Activated CD8-positive, alpha-beta memory T cell treated with anti-CD3 and anti-CD28 coated beads for 24 hours (primary cell): ENCODE measurements around the gene RNU11.
"Not testable (repeated sequence)": the region's sequence is repeated elsewhere in the genome, so short reads cannot be mapped to it uniquely, and the experiment has no call there.

ENCODE experiments used
- DNase-seq: peaks from one replicate; pipeline ENCODE4 v3.0.0-alpha.2; 2020

The RNU11 gene

GRCh38 chr1:28666806-28667205 lies 18.4 kb downstream of the RNU11 start:
- DNase-seq: no peak

- peak; percentile 91 for DNase-seq
These were observed 20.0 kb downstream of the RNU11 start, which contains the start of gene GMEB1 for GRCh38 chr1:28668191-28668955. Gene GMEB1, plus strand, starts transcription at chr1:28668784. Its CDS starts 14,829 bp downstream, at chr1:28683613.

GRCh38 chr1:28668956-28669723 lies 20.7 kb downstream of the RNU11 start:
- peak; percentile 88 for DNase-seq

- DNase-seq: no peak
These were observed 22.9 kb downstream of the RNU11 start for GRCh38 chr1:28671254-28671780.

- DNase-seq: not testable (repeated sequence)
These were observed 24.6 kb downstream of the RNU11 start for GRCh38 chr1:28672971-28673370.

- DNase-seq: no peak
These were observed 27.5 kb downstream of the RNU11 start for GRCh38 chr1:28675924-28676257.

GRCh38 chr1:28680151-28680550 lies 31.8 kb downstream of the RNU11 start:
- DNase-seq: no peak

GRCh38 chr1:28682840-28683239 lies 34.4 kb downstream of the RNU11 start:
- DNase-seq: no peak

- no peak for DNase-seq
These were observed 36.5 kb downstream of the RNU11 start for GRCh38 chr1:28684937-28685336.

- DNase-seq: not testable (repeated sequence)
These were observed 43.2 kb downstream of the RNU11 start for GRCh38 chr1:28691627-28692026.
